Stomach (tissue), 4 donors: ENCODE measurements around the gene RGS10.

Experiments used
- EP300 ChIP-seq: sonication (generic); formaldehyde crosslinking; IDR thresholded peaks from one replicate; pipeline ENCODE4 v1.6.1; 2017; ENCODE audit warnings: antibody characterized with exemption
- POLR2A ChIP-seq, 4 donors: fragments of 450-650 bp; IDR thresholded peaks; one replicate each; pipeline ENCODE4 v1.6.1; 2016; ENCODE audit warnings: antibody characterized with exemption in 4 of 4, control low read depth in 2 of 4, mild to moderate bottlenecking in 1 of 4, moderate library complexity in 1 of 4
- POLR2AphosphoS5 ChIP-seq, 3 donors: sonication (generic); formaldehyde crosslinking; IDR thresholded peaks; one replicate each; pipeline ENCODE4 v1.6.1; 2016; ENCODE audit warnings: antibody characterized with exemption in 3 of 3
- TF ChIP-seq, protein P1 (sequence below), 7 experiments: fragments of 450-650 bp in 4 of 7; fragments of 200-600 bp in 3 of 7; sonication (generic) in 3 of 7; IDR thresholded peaks; one replicate each; pipeline ENCODE4 v1.5.1; 2016 to 2019; ENCODE audit warnings: antibody characterized with exemption in 7 of 7, control low read depth in 2 of 7, mild to moderate bottlenecking in 1 of 7

DNA sequence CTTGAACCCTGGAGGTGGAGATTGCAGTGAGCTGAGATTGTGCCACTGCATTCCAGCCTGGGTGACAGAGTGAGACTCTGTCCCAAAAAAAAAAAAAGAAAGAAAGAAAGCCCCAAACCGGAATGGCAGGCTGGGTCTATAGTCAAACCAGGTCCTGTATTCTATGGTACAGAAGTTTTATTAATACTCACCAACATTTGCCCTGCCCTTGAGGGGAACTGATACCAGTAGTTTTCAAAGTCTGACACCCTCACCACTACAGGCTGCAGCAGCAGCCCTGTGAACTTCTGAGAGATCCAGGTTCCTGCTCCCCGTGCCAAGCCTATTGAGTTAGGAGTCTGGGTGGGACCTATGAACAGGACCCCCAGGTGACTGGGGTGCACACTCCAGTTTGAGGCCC is 80.6 kb downstream of the RGS10 start:
- TF ChIP-seq POLR2A (IDR thresholded peaks at IDR 0.05), result no peak
- TF ChIP-seq, protein P1, sequence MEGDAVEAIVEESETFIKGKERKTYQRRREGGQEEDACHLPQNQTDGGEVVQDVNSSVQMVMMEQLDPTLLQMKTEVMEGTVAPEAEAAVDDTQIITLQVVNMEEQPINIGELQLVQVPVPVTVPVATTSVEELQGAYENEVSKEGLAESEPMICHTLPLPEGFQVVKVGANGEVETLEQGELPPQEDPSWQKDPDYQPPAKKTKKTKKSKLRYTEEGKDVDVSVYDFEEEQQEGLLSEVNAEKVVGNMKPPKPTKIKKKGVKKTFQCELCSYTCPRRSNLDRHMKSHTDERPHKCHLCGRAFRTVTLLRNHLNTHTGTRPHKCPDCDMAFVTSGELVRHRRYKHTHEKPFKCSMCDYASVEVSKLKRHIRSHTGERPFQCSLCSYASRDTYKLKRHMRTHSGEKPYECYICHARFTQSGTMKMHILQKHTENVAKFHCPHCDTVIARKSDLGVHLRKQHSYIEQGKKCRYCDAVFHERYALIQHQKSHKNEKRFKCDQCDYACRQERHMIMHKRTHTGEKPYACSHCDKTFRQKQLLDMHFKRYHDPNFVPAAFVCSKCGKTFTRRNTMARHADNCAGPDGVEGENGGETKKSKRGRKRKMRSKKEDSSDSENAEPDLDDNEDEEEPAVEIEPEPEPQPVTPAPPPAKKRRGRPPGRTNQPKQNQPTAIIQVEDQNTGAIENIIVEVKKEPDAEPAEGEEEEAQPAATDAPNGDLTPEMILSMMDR (IDR thresholded peaks at IDR 0.05), result no peak
- no peak for TF ChIP-seq EP300
- no peak for TF ChIP-seq POLR2AphosphoS5 (IDR thresholded peaks at IDR 0.05)
